ENCODE data around the gene NRXN3. TPM values are rescaled to one million over a fixed set of nuclear protein-coding genes. Genes with fewer than 3 reads are reported as not detected.

NRXN3 gene
- total RNA-seq, 1 experiment from 2014 or later, result 1.1 TPM

- H3K9ac ChIP-seq (ENCODE audit: low read length), result no peak overlapping the region
- H2AFZ ChIP-seq (ENCODE audit: low read length), result no peak overlapping the region
- H4K20me1 ChIP-seq (ENCODE audit: low read length), result no peaks in the 10 kb centered on the region
- no peaks in the 10 kb centered on the region for H3K9me2 ChIP-seq (replicated peaks; ENCODE audit: low read length)
- TF ChIP-seq EZH2phosphoT487 (IDR thresholded peaks at IDR 0.05; ENCODE audit: borderline replicate concordance, low read length) (no peak), EZH2 (IDR thresholded peaks at IDR 0.05; ENCODE audit: low read length, unreplicated experiment) (no peak)
- TF ChIP-seq, protein P1, sequence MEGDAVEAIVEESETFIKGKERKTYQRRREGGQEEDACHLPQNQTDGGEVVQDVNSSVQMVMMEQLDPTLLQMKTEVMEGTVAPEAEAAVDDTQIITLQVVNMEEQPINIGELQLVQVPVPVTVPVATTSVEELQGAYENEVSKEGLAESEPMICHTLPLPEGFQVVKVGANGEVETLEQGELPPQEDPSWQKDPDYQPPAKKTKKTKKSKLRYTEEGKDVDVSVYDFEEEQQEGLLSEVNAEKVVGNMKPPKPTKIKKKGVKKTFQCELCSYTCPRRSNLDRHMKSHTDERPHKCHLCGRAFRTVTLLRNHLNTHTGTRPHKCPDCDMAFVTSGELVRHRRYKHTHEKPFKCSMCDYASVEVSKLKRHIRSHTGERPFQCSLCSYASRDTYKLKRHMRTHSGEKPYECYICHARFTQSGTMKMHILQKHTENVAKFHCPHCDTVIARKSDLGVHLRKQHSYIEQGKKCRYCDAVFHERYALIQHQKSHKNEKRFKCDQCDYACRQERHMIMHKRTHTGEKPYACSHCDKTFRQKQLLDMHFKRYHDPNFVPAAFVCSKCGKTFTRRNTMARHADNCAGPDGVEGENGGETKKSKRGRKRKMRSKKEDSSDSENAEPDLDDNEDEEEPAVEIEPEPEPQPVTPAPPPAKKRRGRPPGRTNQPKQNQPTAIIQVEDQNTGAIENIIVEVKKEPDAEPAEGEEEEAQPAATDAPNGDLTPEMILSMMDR (conservative IDR thresholded peaks at IDR 0.05; ENCODE audit: low read depth, low read length), result no peak
- intact Hi-C loops (cut with micrococcal nuclease), result no loop called here
- ChIA-PET CTCF (no interaction called here), POLR2A (ENCODE audit: unreplicated experiment) (no interaction called here)
- no peaks in the 10 kb centered on the region for H3K79me2 ChIP-seq (ENCODE audit: low read length)
- no peaks in the 10 kb centered on the region for H3K9me3 ChIP-seq (ENCODE audit: low read length)
- no peaks in the 10 kb centered on the region for H3K36me3 ChIP-seq (ENCODE audit: low read depth, low read length)
- H3K27me3 ChIP-seq (ENCODE audit: low read length), result no peaks in the 10 kb centered on the region
- no peaks in the 10 kb centered on the region for H3F3A ChIP-seq (ENCODE audit: low read length, unreplicated experiment)
- no TSS peak for BruUV-seq (replicated peaks)
- H3K4me3 ChIP-seq (ENCODE audit: low read length), result no peak overlapping the region
- H3K4me2 ChIP-seq (ENCODE audit: low read length), result no peak overlapping the region
- no peak for ATAC-seq
- no peak overlapping the region for H3K27ac ChIP-seq (ENCODE audit: low read length)
- no peaks in the 10 kb centered on the region for H3K4me1 ChIP-seq (ENCODE audit: insufficient read depth, low read length)
- no peak for DNase-seq
These were observed 1023.7 kb downstream of the NRXN3 start for GRCh38 chr14:79193689-79194477.

- H3K4me2 ChIP-seq (ENCODE audit: low read length), result no peak overlapping the region
- H3F3A ChIP-seq (ENCODE audit: low read length, unreplicated experiment), result no peaks in the 10 kb centered on the region
- H3K4me1 ChIP-seq (ENCODE audit: insufficient read depth, low read length), result no peaks in the 10 kb centered on the region
- no peaks in the 10 kb centered on the region for H3K9me2 ChIP-seq (replicated peaks; ENCODE audit: low read length)
- BruUV-seq (replicated peaks), result no TSS peak
- ChIA-PET POLR2A (ENCODE audit: unreplicated experiment) (no interaction called here), CTCF (no interaction called here)
- no peak overlapping the region for H3K9ac ChIP-seq (ENCODE audit: low read length)
- H3K4me3 ChIP-seq (ENCODE audit: low read length), result no peak overlapping the region
- intact Hi-C loops (cut with micrococcal nuclease), result no loop called here
- no peak overlapping the region for H3K27ac ChIP-seq (ENCODE audit: low read length)
- no peaks in the 10 kb centered on the region for H3K9me3 ChIP-seq (ENCODE audit: low read length)
- no peaks in the 10 kb centered on the region for H3K36me3 ChIP-seq (ENCODE audit: low read depth, low read length)
- DNase-seq (no peak), ATAC-seq (no peak)
- no peak overlapping the region for H2AFZ ChIP-seq (ENCODE audit: low read length)
- no peaks in the 10 kb centered on the region for H3K79me2 ChIP-seq (ENCODE audit: low read length)
- TF ChIP-seq EZH2 (IDR thresholded peaks at IDR 0.05; ENCODE audit: low read length, unreplicated experiment) (no peak), EZH2phosphoT487 (IDR thresholded peaks at IDR 0.05; ENCODE audit: borderline replicate concordance, low read length) (no peak)
- TF ChIP-seq, protein P1 (conservative IDR thresholded peaks at IDR 0.05; ENCODE audit: low read depth, low read length), result no peak
- no peaks in the 10 kb centered on the region for H3K27me3 ChIP-seq (ENCODE audit: low read length)
- no peaks in the 10 kb centered on the region for H4K20me1 ChIP-seq (ENCODE audit: low read length)
These were observed 1026.0 kb downstream of the NRXN3 start for GRCh38 chr14:79196216-79196615.

GRCh38 chr14:79197516-79197915 lies 1027.3 kb downstream of the NRXN3 start:
- TF ChIP-seq EZH2 (IDR thresholded peaks at IDR 0.05; ENCODE audit: low read length, unreplicated experiment) (no peak), EZH2phosphoT487 (IDR thresholded peaks at IDR 0.05; ENCODE audit: borderline replicate concordance, low read length) (no peak)
- TF ChIP-seq, protein P1 (conservative IDR thresholded peaks at IDR 0.05; ENCODE audit: low read depth, low read length), result no peak
- no TSS peak for BruUV-seq (replicated peaks)
- Histone ChIP-seq H3K27me3 (ENCODE audit: low read length) (no peaks in the 10 kb centered on the region), H3K9me2 (replicated peaks; ENCODE audit: low read length) (no peaks in the 10 kb centered on the region), H3K36me3 (ENCODE audit: low read depth, low read length) (no peaks in the 10 kb centered on the region), H3K79me2 (ENCODE audit: low read length) (no peaks in the 10 kb centered on the region), H3F3A (ENCODE audit: low read length, unreplicated experiment) (no peaks in the 10 kb centered on the region), H2AFZ (ENCODE audit: low read length) (no peak overlapping the region), H4K20me1 (ENCODE audit: low read length) (no peaks in the 10 kb centered on the region), H3K4me3 (ENCODE audit: low read length) (no peak overlapping the region), H3K27ac (ENCODE audit: low read length) (no peak overlapping the region), H3K9ac (ENCODE audit: low read length) (no peak overlapping the region), H3K4me1 (ENCODE audit: insufficient read depth, low read length) (no peaks in the 10 kb centered on the region), H3K4me2 (ENCODE audit: low read length) (no peak overlapping the region), H3K9me3 (ENCODE audit: low read length) (no peaks in the 10 kb centered on the region)
- intact Hi-C loops (cut with micrococcal nuclease), result no loop called here
- CTCF ChIA-PET, result no interaction called here
- no peak for DNase-seq
- no peak for ATAC-seq
- POLR2A ChIA-PET (ENCODE audit: unreplicated experiment), result no interaction called here
